Measurements from ENCODE around the gene BRAT1.
A peak's percentile ranks its signal among the peaks of the same experiment; 100 is the strongest.

Gene BRAT1

GRCh38 chr7:2523461-2523936, 31.8 kb downstream of the BRAT1 start:
- no peak for DNase-seq
- Histone ChIP-seq H3K9me3 (ENCODE audit: severe bottlenecking) (no peaks in the 10 kb centered on the region), H3K27ac (peak overlapping the region; percentile 44), H3K4me3 (ENCODE audit: low read depth, low read length) (no peak overlapping the region), H3K36me3 (peaks cover 47% of the 10 kb centered on the region), H3K27me3 (ENCODE audit: insufficient read depth, low read depth, severe bottlenecking) (no peaks in the 10 kb centered on the region)
- TF ChIP-seq CTCF (IDR thresholded peaks at IDR 0.05; ENCODE audit: low read depth, low read length) = no peak

GRCh38 chr7:2522780-2523433, 32.4 kb downstream of the BRAT1 start:
- Histone ChIP-seq H3K9me3 (ENCODE audit: severe bottlenecking) (no peaks in the 10 kb centered on the region), H3K27me3 (ENCODE audit: insufficient read depth, low read depth, severe bottlenecking) (no peaks in the 10 kb centered on the region), H3K27ac (no peak overlapping the region), H3K4me3 (ENCODE audit: low read depth, low read length) (no peak overlapping the region), H3K36me3 (peaks cover 43% of the 10 kb centered on the region)
- no peak for TF ChIP-seq CTCF (IDR thresholded peaks at IDR 0.05; ENCODE audit: low read depth, low read length)
- no peak for DNase-seq

- no peak for DNase-seq
Measured at GRCh38 chr7:2521952-2522591, 33.3 kb downstream of the BRAT1 start.

GRCh38 chr7:2521341-2521745, 34.0 kb downstream of the BRAT1 start:
- no peak overlapping the region for H3K27ac ChIP-seq
- H3K27me3 ChIP-seq (ENCODE audit: insufficient read depth, low read depth, severe bottlenecking) = no peaks in the 10 kb centered on the region
- H3K9me3 ChIP-seq (ENCODE audit: severe bottlenecking) = no peaks in the 10 kb centered on the region
- H3K36me3 ChIP-seq = peaks cover 29% of the 10 kb centered on the region
- no peak for TF ChIP-seq CTCF (IDR thresholded peaks at IDR 0.05; ENCODE audit: low read depth, low read length)
- DNase-seq = no peak
- no peak overlapping the region for H3K4me3 ChIP-seq (ENCODE audit: low read depth, low read length)

More at GRCh38 chr7:2521952-2522591, 33.3 kb downstream of the BRAT1 start:
- no peaks in the 10 kb centered on the region for H3K9me3 ChIP-seq (ENCODE audit: severe bottlenecking)
- no peak for TF ChIP-seq CTCF (IDR thresholded peaks at IDR 0.05; ENCODE audit: low read depth, low read length)
- H3K27ac ChIP-seq = no peak overlapping the region
- no peak overlapping the region for H3K4me3 ChIP-seq (ENCODE audit: low read depth, low read length)
- no peaks in the 10 kb centered on the region for H3K27me3 ChIP-seq (ENCODE audit: insufficient read depth, low read depth, severe bottlenecking)
- H3K36me3 ChIP-seq = peaks cover 36% of the 10 kb centered on the region

- Histone ChIP-seq H3K36me3 (peaks cover 24% of the 10 kb centered on the region), H3K4me3 (ENCODE audit: low read depth, low read length) (peak overlapping the region; percentile 49), H3K9me3 (ENCODE audit: severe bottlenecking) (no peaks in the 10 kb centered on the region), H3K27me3 (ENCODE audit: insufficient read depth, low read depth, severe bottlenecking) (no peaks in the 10 kb centered on the region), H3K27ac (no peak overlapping the region; the same call in 1 of the 2 replicates)
- no peak for DNase-seq
- TF ChIP-seq CTCF (IDR thresholded peaks at IDR 0.05; ENCODE audit: low read depth, low read length) = no peak
Measured at GRCh38 chr7:2520761-2521290, 34.5 kb downstream of the BRAT1 start.
